Liver (tissue), 9 donors: ENCODE data around the gene CDK5RAP2. TPM values are rescaled to one million over a fixed set of nuclear protein-coding genes. Genes with fewer than 3 reads are reported as not detected.

Experiments used
- DNase-seq: peaks from one replicate; pipeline ENCODE4 v3.0.0-alpha.2; 2017; ENCODE audit warnings: low spot score
- H3K27ac ChIP-seq, 2 donors: one replicate each; pipeline ENCODE4 v1.7.0; 2013; ENCODE audit warnings: inconsistent platforms in 2 of 2, low read length in 2 of 2, control low read depth in 1 of 2, low read depth in 1 of 2, mild to moderate bottlenecking in 1 of 2
- H3K27me3 ChIP-seq, 4 donors: one replicate each; pipeline versions ENCODE4 v1.6.1 to v1.7.0; 2013; ENCODE audit warnings: low read length in 3 of 4, inconsistent platforms in 1 of 4, mild to moderate bottlenecking in 1 of 4, moderate library complexity in 1 of 4; ENCODE audit not compliant: control insufficient read depth in 4 of 4, insufficient read depth in 4 of 4
- H3K36me3 ChIP-seq, 4 donors: one replicate each; pipeline versions ENCODE4 v1.6.1 to v1.7.0; 2013; ENCODE audit warnings: low read length in 3 of 4, mild to moderate bottlenecking in 3 of 4, low read depth in 1 of 4, moderate library complexity in 1 of 4; ENCODE audit not compliant: control insufficient read depth in 4 of 4, insufficient read depth in 3 of 4
- H3K4me1 ChIP-seq, 4 donors: one replicate each; pipeline versions ENCODE4 v1.6.1 to v1.7.0; 2013; ENCODE audit warnings: low read length in 3 of 4, mild to moderate bottlenecking in 3 of 4, moderate library complexity in 1 of 4; ENCODE audit not compliant: control insufficient read depth in 4 of 4, insufficient read depth in 4 of 4
- H3K4me3 ChIP-seq, 3 donors: one replicate each; pipeline versions ENCODE4 v1.6.1 to v1.7.0; 2013; ENCODE audit warnings: low read length in 3 of 3, control low read depth in 1 of 3, low read depth in 1 of 3, mild to moderate bottlenecking in 1 of 3
- H3K9ac ChIP-seq, 2 donors: one replicate each; pipeline ENCODE4 v1.7.0; 2013; ENCODE audit warnings: low read length in 2 of 2, mild to moderate bottlenecking in 2 of 2, moderate library complexity in 2 of 2, control low read depth in 1 of 2, low read depth in 1 of 2
- H3K9me3 ChIP-seq, 4 donors: one replicate each; pipeline versions ENCODE4 v1.6.1 to v1.7.0; 2013; ENCODE audit warnings: low read length in 3 of 4; ENCODE audit not compliant: control insufficient read depth in 4 of 4
- EGR1 ChIP-seq, 2 donors: IDR thresholded peaks; 2 replicates each; pipeline ENCODE4 v1.6.1; 2016 to 2018; ENCODE audit warnings: antibody characterized with exemption in 2 of 2, low read depth in 2 of 2
- FOXA1 ChIP-seq: IDR thresholded peaks from 2 replicates; pipeline ENCODE4 v1.6.1; 2016; ENCODE audit warnings: antibody characterized with exemption
- FOXA2 ChIP-seq: IDR thresholded peaks from 2 replicates; pipeline ENCODE4 v1.6.1; 2016; ENCODE audit warnings: antibody characterized with exemption
- GABPA ChIP-seq, 2 donors: IDR thresholded peaks in 1 of 2; conservative IDR thresholded peaks in 1 of 2; 2 replicates each; pipeline ENCODE4 v1.6.1; 2016; ENCODE audit warnings: antibody characterized with exemption in 2 of 2, mild to moderate bottlenecking in 1 of 2, moderate library complexity in 1 of 2
- HNF4A ChIP-seq, 2 donors: conservative IDR thresholded peaks; 2 replicates each; pipeline ENCODE4 v1.6.1; 2016; ENCODE audit warnings: antibody characterized with exemption in 2 of 2, mild to moderate bottlenecking in 2 of 2
- HNF4G ChIP-seq: IDR thresholded peaks from 2 replicates; pipeline ENCODE4 v1.6.1; 2016; ENCODE audit warnings: antibody characterized with exemption
- JUND ChIP-seq, 2 donors: IDR thresholded peaks; 2 replicates each; pipeline ENCODE4 v1.6.1; 2016; ENCODE audit warnings: antibody characterized with exemption in 2 of 2
- NR2F2 ChIP-seq: IDR thresholded peaks from 2 replicates; pipeline ENCODE4 v1.6.1; 2016; ENCODE audit warnings: antibody characterized with exemption
- RAD21 ChIP-seq, 2 donors: IDR thresholded peaks; 2 replicates each; pipeline ENCODE4 v1.6.1; 2016; ENCODE audit warnings: antibody characterized with exemption in 2 of 2, mild to moderate bottlenecking in 2 of 2
- RXRA ChIP-seq, 2 donors: IDR thresholded peaks; 2 replicates each; pipeline ENCODE4 v1.6.1; 2017 to 2018; ENCODE audit warnings: antibody characterized with exemption in 2 of 2, mild to moderate bottlenecking in 1 of 2
- SP1 ChIP-seq: IDR thresholded peaks from 2 replicates; pipeline ENCODE4 v1.6.1; 2018; ENCODE audit warnings: antibody characterized with exemption, mild to moderate bottlenecking
- TAF1 ChIP-seq: conservative IDR thresholded peaks from 2 replicates; pipeline ENCODE4 v1.6.1; 2016; ENCODE audit warnings: antibody characterized with exemption, mild to moderate bottlenecking
- YY1 ChIP-seq: IDR thresholded peaks from 2 replicates; pipeline ENCODE4 v1.6.1; 2016; ENCODE audit warnings: antibody characterized with exemption, mild to moderate bottlenecking
- WGBS: extraction: QIAGEN DNeasy Blood & Tissue Kit; methylation state at CpG from one replicate; pipeline ENCODE4 v1.1.7; 2013; 5-methylcytosine and 5-hydroxymethylcytosine counted together
- polyA plus RNA-seq, 2 donors: library from polyadenylated mRNA; stranded (reverse) in 1 of 2; unstranded in 1 of 2; fragments of 200-250 nt in 1 of 2; fragments of >200 nt in 1 of 2; fragmentation: Nextera tagmentation in 1 of 2; extraction: Ambion mirVana in 1 of 2; gene quantifications; one replicate each; pipeline versions ENCODE4 v1.2.1 to v1.2.3, GENCODE V29; 2013 to 2015
- total RNA-seq, 2 donors: library from RNA; depleted of rRNA; stranded (reverse); fragments of >200 nt; gene quantifications; one replicate each; pipeline ENCODE4 v1.2.3, GENCODE V29; 2014
- TF ChIP-seq, protein P1 (sequence below): IDR thresholded peaks from 2 replicates; pipeline ENCODE4 v1.6.1; 2016; ENCODE audit warnings: antibody characterized with exemption, mild to moderate bottlenecking
- TF ChIP-seq, protein P2 (sequence below): IDR thresholded peaks from 2 replicates; pipeline ENCODE4 v1.6.1; 2016; ENCODE audit warnings: antibody characterized with exemption
- TF ChIP-seq, protein P3 (sequence below): IDR thresholded peaks from 2 replicates; pipeline ENCODE4 v1.6.1; 2016; ENCODE audit warnings: antibody characterized with exemption
- TF ChIP-seq, protein P4 (sequence below): fragments of 150-350 bp; IDR thresholded peaks from 2 replicates; pipeline ENCODE4 v1.5.1; 2017; ENCODE audit warnings: improper control_type of control experiment, low read depth, low read length; ENCODE audit not compliant: missing input control
- TF ChIP-seq, protein P5 (sequence below): IDR thresholded peaks from 2 replicates; pipeline ENCODE4 v1.6.1; 2016; ENCODE audit warnings: antibody characterized with exemption
- donor health status: healthy.
- donor health status: healthy.
- donor health status: healthy.
- donor health status: healthy.
- donor health status: healthy.

CDK5RAP2 gene
- total and polyA plus RNA-seq, 4 donors: 11.7 to 38.9 (median 21.7) TPM

DNA sequence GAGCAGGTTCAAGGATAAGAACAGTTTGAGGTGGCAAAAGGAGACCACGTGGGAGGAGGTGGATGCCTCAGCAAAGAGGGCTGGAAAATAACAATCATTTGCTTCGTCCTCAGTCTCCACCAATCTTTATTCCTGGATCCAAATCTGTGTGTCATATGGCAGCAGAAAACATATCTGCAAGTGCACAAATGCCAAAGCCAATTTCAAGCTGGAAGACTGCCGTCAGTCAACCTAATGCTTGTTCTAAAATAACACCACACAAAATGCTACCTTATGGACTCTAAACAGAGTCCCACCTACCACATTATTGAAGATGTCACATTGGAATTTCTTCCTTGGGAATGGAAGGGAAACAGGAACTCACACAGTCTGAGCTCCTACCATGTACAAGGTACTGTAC lies 129.1 kb downstream of the CDK5RAP2 start:
- TF ChIP-seq JUND (IDR thresholded peaks at IDR 0.05): no peak
- TF ChIP-seq HNF4A (conservative IDR thresholded peaks at IDR 0.05): no peak
- TF ChIP-seq RAD21 (IDR thresholded peaks at IDR 0.05): no peak
- no peak for TF ChIP-seq GABPA (IDR thresholded peaks at IDR 0.05 in 1 of 2, conservative IDR thresholded peaks at IDR 0.05 in 1 of 2)
- TF ChIP-seq, protein P1, sequence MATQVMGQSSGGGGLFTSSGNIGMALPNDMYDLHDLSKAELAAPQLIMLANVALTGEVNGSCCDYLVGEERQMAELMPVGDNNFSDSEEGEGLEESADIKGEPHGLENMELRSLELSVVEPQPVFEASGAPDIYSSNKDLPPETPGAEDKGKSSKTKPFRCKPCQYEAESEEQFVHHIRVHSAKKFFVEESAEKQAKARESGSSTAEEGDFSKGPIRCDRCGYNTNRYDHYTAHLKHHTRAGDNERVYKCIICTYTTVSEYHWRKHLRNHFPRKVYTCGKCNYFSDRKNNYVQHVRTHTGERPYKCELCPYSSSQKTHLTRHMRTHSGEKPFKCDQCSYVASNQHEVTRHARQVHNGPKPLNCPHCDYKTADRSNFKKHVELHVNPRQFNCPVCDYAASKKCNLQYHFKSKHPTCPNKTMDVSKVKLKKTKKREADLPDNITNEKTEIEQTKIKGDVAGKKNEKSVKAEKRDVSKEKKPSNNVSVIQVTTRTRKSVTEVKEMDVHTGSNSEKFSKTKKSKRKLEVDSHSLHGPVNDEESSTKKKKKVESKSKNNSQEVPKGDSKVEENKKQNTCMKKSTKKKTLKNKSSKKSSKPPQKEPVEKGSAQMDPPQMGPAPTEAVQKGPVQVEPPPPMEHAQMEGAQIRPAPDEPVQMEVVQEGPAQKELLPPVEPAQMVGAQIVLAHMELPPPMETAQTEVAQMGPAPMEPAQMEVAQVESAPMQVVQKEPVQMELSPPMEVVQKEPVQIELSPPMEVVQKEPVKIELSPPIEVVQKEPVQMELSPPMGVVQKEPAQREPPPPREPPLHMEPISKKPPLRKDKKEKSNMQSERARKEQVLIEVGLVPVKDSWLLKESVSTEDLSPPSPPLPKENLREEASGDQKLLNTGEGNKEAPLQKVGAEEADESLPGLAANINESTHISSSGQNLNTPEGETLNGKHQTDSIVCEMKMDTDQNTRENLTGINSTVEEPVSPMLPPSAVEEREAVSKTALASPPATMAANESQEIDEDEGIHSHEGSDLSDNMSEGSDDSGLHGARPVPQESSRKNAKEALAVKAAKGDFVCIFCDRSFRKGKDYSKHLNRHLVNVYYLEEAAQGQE: no peak
- TF ChIP-seq, protein P2, sequence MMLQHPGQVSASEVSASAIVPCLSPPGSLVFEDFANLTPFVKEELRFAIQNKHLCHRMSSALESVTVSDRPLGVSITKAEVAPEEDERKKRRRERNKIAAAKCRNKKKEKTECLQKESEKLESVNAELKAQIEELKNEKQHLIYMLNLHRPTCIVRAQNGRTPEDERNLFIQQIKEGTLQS: no peak
- TF ChIP-seq RXRA (IDR thresholded peaks at IDR 0.05): no peak
- no peak for TF ChIP-seq FOXA2
- TF ChIP-seq EGR1 (IDR thresholded peaks at IDR 0.05; ENCODE audit: low read depth in 2 of 2): no peak
- no peak for TF ChIP-seq HNF4G
- TF ChIP-seq YY1: no peak
- no peak for TF ChIP-seq SP1
- no peak for TF ChIP-seq NR2F2
- TF ChIP-seq, protein P3, sequence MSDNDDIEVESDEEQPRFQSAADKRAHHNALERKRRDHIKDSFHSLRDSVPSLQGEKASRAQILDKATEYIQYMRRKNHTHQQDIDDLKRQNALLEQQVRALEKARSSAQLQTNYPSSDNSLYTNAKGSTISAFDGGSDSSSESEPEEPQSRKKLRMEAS: no peak
- TF ChIP-seq, protein P4, sequence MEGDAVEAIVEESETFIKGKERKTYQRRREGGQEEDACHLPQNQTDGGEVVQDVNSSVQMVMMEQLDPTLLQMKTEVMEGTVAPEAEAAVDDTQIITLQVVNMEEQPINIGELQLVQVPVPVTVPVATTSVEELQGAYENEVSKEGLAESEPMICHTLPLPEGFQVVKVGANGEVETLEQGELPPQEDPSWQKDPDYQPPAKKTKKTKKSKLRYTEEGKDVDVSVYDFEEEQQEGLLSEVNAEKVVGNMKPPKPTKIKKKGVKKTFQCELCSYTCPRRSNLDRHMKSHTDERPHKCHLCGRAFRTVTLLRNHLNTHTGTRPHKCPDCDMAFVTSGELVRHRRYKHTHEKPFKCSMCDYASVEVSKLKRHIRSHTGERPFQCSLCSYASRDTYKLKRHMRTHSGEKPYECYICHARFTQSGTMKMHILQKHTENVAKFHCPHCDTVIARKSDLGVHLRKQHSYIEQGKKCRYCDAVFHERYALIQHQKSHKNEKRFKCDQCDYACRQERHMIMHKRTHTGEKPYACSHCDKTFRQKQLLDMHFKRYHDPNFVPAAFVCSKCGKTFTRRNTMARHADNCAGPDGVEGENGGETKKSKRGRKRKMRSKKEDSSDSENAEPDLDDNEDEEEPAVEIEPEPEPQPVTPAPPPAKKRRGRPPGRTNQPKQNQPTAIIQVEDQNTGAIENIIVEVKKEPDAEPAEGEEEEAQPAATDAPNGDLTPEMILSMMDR: no peak
- TF ChIP-seq, protein P5, sequence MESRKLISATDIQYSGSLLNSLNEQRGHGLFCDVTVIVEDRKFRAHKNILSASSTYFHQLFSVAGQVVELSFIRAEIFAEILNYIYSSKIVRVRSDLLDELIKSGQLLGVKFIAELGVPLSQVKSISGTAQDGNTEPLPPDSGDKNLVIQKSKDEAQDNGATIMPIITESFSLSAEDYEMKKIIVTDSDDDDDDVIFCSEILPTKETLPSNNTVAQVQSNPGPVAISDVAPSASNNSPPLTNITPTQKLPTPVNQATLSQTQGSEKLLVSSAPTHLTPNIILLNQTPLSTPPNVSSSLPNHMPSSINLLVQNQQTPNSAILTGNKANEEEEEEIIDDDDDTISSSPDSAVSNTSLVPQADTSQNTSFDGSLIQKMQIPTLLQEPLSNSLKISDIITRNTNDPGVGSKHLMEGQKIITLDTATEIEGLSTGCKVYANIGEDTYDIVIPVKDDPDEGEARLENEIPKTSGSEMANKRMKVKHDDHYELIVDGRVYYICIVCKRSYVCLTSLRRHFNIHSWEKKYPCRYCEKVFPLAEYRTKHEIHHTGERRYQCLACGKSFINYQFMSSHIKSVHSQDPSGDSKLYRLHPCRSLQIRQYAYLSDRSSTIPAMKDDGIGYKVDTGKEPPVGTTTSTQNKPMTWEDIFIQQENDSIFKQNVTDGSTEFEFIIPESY: no peak
- TF ChIP-seq FOXA1: no peak
- no peak for TF ChIP-seq TAF1
- no peak overlapping the region for H3K4me3 ChIP-seq
- H3K9ac ChIP-seq: no peak overlapping the region
- no peak for DNase-seq
- H3K36me3 ChIP-seq: peaks cover 3 to 30% (median 14%) of the 10 kb centered on the region in 4 donors
- 94% methylated on average over 3 of the region's 3 CpGs for WGBS
- no peak overlapping the region for H3K27ac ChIP-seq
- no peaks in the 10 kb centered on the region for H3K9me3 ChIP-seq
- no peaks in the 10 kb centered on the region for H3K27me3 ChIP-seq
- no peaks in the 10 kb centered on the region for H3K4me1 ChIP-seq
